GM19455 (cell line): ENCODE data around the gene PCK2.

ENCODE experiments used
- ATAC-seq: cut with Tn5 transposase; IDR thresholded peaks from one replicate; pipeline ENCODE4 v1.9.1; 2021; ENCODE audit not compliant: unreplicated experiment

Gene PCK2

GRCh38 chr14:24135834-24136683 lies 41.9 kb downstream of the PCK2 start, which contains the start of gene PSME1:
Gene PSME1, plus strand, starts transcription at chr14:24136194. Its CDS starts 69 bp downstream, at chr14:24136263.
- peak; percentile 76 for ATAC-seq

DNA sequence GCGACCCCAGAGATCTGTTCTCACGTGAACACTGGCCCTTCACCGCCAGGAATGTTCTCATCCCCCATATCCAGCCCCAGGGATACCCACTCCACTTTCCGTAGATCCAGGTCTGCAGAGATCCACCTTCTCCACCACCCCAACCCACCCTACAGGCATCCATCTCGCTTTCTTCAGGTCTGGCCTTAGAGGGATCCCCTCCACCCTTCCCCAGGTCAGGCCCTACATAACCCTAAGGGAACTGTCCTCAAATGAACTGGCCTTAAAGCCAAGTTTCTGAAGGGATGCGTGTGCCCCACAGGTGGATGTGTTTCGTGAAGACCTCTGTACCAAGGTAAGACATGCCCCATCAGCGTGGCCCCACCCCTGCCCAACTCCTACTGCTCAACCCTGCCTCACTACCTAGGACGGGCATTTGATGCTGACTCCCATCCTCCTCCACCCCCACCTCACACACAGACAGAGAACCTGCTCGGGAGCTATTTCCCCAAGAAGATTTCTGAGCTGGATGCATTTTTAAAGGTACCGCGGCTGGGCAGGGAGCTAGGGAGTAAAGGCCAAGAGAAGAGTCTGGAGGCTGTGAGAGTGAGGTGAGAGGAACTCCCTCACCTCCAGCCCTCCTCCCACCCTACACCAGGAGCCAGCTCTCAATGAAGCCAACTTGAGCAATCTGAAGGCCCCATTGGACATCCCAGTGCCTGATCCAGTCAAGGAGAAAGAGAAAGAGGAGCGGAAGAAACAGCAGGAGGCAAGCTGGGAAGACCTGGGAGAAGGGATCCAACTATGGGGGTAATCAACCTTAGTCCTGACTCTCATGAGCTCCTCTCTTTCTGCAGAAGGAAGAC lies 42.8 kb downstream of the PCK2 start:
- no peak for ATAC-seq

DNA sequence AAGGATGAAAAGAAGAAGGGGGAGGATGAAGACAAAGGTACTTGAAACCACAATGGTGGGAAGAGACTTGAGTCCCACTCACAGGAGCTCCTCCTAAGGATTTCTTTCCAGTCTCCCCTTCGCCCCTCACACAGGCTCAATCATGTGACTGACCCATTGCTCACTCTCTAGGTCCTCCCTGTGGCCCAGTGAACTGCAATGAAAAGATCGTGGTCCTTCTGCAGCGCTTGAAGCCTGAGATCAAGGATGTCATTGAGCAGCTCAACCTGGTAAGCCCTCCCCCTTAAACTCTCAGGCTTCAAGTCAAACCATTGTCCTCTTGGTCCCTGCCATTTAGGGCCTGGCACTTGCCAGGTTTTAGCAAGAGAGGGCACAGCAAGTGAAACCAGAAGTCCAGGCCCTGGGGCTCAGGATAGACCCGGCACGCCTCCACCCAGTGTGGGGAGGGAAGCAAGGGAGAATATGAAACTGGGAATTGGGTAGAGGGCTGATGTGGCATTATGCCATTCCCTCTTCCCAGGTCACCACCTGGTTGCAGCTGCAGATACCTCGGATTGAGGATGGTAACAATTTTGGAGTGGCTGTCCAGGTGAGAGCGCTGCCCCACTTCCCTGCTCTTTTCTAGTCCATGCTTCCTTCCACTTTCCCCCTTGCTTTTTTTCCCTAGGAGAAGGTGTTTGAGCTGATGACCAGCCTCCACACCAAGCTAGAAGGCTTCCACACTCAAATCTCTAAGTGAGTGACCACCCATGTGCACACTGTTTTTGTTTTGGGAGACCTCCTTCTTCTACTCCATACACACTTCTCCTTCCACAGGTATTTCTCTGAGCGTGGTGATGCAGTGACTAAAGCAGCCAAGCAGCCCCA lies 43.7 kb downstream of the PCK2 start:
- ATAC-seq = no peak

GRCh38 chr14:24138396-24139271 lies 44.5 kb downstream of the PCK2 start:
- ATAC-seq = no peak

DNA sequence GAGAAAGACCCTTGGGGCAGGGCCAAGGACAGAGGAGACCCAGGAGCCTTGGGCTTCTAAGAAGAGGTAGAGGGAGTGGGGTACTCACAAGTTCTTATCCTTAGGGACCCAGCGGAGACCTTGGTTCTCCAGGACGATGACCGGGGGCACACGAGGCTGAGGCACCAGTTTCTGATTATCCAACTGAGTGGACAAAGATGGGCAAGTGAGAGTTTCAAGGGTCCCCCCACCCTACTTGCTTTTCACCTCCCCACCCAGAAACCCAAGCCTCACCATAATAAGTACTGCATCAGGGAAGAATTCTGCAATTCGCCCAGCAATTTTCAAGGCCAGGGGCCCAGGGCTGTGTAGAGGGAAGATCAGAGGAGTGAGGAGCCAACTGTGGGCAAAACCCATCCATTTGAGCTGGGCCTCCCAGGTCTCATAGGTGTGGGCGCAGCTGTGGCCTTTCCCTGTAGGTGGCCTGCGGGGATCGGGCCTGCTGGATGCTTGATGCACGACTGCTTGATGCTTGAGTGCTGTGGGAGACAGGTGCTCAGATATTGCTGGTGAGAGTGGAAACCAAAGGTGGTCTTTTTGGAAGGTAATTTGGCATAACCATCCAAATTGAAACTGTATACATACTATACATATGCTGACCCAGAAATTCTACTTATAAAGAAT lies 45.3 kb downstream of the PCK2 start:
- no peak for ATAC-seq

GRCh38 chr14:24141097-24141880 lies 47.2 kb downstream of the PCK2 start, which contains the start of gene EMC9:
Gene EMC9, minus strand, starts transcription at chr14:24141591. Its CDS starts 287 bp downstream, at chr14:24141304.
- ATAC-seq = peak; percentile 78

DNA sequence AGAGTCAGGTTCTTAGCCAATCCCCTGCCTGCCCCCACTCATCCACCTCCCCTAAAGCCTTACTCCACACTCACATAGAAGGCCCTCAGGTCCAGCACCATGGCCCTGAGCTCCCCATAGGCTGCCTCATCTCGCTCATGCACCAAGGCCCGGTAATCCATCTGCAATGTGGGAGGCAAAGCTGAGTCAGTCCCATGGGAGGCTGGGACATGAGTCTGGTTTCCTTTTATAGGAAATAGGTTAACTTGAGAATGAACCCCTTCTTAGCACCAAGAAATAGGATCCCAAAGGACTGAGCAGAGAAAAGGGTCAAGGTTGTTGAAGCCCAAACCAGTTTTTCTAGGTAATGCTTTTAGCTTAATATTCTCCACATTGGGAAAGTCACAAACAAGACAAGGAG lies 49.4 kb downstream of the PCK2 start:
- ATAC-seq = no peak

DNA sequence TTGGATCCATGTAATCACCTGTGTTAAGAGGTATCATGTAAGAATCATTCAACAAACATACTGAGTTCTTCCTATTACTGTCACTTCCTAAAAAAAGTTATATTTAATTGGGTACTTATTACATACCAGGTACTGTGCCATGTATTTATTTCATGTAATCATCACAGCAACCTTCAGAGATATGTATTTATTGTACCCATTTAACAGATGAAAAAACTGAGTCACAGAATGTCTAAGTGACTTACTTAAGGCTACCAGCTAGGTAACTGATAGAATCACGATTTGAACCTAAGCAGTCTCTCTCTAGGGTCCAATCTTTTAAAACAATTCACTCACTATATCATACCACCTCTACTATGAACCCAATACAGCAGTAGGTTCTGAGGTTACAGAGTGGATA lies 50.3 kb downstream of the PCK2 start:
- ATAC-seq = no peak

- no peak for ATAC-seq
Measured at GRCh38 chr14:24145219-24145618, 51.1 kb downstream of the PCK2 start.

DNA sequence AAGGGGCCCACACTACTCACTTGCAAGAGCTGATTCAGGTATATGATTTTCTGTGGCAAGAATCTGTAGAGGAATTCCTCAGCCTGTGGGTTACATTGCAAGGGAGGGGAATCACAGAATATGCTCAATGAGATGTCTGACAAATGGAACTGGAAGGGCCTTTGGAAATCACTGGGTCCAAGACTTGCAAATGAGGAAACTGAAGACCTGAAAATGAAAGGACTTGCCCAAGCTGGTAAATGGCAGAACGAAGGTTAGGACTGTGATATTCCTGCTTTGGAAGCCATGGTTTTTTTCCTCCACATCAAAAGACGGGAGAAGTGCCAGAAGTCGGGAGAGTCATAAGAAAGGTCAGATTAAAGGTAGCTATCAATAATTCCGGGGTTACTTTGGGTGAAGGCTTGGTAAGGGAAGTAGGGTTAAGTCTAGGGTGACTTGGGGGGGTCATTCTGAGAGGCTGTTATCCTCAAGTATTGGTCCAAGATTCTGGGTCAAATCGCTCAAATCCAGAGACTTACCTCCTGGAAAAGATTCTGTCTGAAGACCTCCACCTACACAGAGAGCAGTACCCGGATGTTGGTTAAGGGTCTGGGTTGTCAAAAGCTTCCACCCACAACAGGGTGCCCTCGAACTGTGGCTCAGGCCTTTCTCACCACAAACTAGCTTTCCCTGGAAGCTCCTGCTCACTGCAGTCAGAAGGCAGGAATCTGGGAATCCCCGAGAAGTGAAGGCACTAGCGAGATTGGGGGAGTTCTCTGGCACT lies 51.8 kb downstream of the PCK2 start:
- ATAC-seq = no peak

- peak; percentile 62 for ATAC-seq
Measured at GRCh38 chr14:24146453-24146977, 52.4 kb downstream of the PCK2 start, which contains the start of gene PSME2. Gene PSME2, minus strand, starts transcription at chr14:24146610. Its CDS starts 29 bp downstream, at chr14:24146581.

DNA sequence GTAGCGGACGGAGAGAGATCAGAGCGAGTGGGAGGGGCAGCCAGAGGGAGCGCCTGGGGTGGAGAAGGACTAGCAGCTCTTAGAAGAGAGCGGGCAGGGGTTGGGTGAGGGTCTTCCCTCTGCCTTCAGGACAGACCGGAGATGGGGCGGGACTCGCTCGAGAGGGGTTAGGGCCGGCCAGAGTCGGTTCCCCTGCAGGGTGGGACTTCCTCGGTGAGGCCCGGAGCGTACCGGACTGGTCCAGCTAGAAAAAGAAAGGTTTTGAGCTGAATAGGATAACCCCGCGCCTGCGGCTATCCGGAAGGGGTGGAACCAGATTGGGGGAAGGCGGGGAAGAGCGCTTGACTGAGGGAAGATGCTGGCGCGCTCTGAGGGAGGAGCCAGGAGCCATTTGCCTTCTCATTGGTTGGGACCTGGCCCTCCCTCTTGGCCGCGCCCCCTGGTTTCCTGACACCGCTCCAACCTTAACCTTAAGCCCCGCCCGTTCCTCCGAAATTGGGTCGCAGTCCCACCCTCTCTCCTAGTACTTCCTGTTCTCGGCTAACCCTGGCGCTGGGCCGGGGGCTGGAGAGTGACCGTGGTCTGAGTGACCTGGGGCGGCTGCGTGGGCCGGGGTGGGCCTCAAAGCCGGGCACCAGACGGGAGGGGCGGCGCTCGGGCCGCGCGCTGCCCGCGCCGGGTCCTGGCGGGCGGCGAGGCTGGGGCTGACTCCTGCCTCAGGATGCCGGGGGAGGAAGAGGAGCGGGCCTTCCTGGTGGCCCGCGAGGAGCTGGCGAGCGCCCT lies 53.1 kb downstream of the PCK2 start, which contains the start of gene RNF31:
Gene RNF31 (plus strand): TSS at position 521 of the 783 bp plus-strand sequence. CDS start 201 bp downstream, at position 722.
- peak; percentile 83 for ATAC-seq

DNA sequence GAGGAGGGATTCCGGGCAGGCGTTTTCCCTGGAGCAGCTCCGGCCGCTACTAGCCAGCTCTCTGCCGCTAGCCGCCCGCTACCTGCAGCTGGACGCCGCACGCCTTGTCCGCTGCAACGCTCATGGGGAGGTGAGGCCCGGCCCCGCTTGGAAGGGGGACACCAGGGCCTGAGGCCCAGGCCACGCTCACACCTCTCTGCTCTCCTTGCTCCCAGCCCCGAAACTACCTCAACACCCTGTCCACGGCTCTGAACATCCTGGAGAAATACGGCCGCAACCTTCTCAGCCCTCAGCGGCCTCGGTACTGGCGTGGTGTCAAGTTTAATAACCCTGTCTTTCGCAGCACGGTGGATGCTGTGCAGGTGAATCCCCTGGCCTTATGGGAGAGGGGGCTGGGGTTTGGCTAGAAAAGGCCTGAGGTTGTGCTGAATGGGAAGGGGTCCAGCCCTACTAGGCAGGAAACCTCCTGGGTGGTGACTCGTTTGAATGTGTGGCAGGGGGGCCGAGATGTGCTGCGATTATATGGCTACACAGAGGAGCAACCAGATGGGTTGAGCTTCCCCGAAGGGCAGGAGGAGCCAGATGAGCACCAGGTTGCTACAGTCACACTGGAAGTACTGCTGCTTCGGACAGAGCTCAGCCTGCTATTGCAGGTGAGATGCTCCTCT lies 53.8 kb downstream of the PCK2 start:
- ATAC-seq = no peak

DNA sequence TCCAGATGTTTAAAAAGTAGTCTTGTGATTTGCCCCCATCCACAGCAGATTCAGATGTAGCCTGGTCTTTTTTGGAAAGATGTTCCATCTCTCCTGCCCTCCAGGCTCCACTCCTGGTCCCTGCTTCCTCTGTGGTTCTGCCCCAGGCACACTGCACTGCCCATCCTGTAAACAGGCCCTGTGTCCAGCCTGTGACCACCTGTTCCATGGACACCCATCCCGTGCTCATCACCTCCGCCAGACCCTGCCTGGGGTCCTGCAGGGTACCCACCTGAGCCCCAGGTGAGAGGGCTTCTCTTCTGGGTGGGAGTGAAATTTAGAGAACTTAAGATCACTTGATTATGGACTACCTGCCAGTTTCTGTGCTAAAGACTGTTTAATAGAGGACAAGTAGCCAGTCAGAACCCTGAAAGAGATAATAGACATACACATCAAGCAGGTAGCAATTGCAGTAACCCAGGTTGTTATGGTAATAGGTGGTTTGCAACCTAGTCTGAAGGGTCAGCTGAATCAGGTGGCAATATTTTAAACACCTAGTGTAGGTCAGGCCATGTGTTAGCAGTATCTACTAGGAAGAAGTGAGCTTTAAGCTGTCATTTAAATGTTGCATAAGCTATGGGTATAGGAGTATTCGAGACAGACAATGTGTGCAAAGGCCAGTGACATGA lies 55.3 kb downstream of the PCK2 start:
- ATAC-seq = no peak

GRCh38 chr14:24150061-24150460 lies 56.0 kb downstream of the PCK2 start:
- ATAC-seq = no peak
